SK-N-SH treated with all-trans-retinoic acid at 6 μM for 48 hours (cell line): ENCODE measurements around the gene FANCE.

Source experiments
- ESRRG ChIP-seq: fragments of 250-450 bp; sonication (Bioruptor Pico); IDR thresholded peaks from 2 replicates; pipeline ENCODE4 v1.6.1; 2021; ENCODE audit warnings: mild to moderate bottlenecking
- RARB ChIP-seq: fragments of 250-450 bp; sonication (Bioruptor Pico); IDR thresholded peaks from 2 replicates; pipeline ENCODE4 v1.8.0; 2021; ENCODE audit warnings: mild to moderate bottlenecking, moderate library complexity
- TCF4 ChIP-seq: fragments of 250-450 bp; sonication (Bioruptor Pico); IDR thresholded peaks from 2 replicates; pipeline ENCODE4 v1.8.0; 2021; ENCODE audit warnings: mild to moderate bottlenecking, moderate library complexity, borderline replicate concordance
- ZFP3 ChIP-seq: fragments of 250-450 bp; sonication (Bioruptor Pico); IDR thresholded peaks from 2 replicates; pipeline ENCODE4 v1.5.0; 2020; ENCODE audit warnings: mild to moderate bottlenecking, moderate library complexity
- ZFP30 ChIP-seq: fragments of 450-650 bp; formaldehyde crosslinking; IDR thresholded peaks from 2 replicates; pipeline ENCODE4 v1.5.0; 2022; ENCODE audit warnings: mild to moderate bottlenecking, moderate library complexity
- ZNF565 ChIP-seq: fragments of 450-650 bp; formaldehyde crosslinking; conservative IDR thresholded peaks from 2 replicates; pipeline ENCODE4 v1.5.0; 2020; ENCODE audit warnings: low read depth, mild to moderate bottlenecking, moderate library complexity
- ZNF8 ChIP-seq: fragments of 450-650 bp; formaldehyde crosslinking; IDR thresholded peaks from 2 replicates; pipeline ENCODE4 v1.5.0; 2020; ENCODE audit warnings: mild to moderate bottlenecking, moderate library complexity
- TF ChIP-seq, protein P1 (sequence below): fragments of 250-450 bp; sonication (Bioruptor Pico); IDR thresholded peaks from 2 replicates; pipeline ENCODE4 v1.5.0; 2020; ENCODE audit warnings: mild to moderate bottlenecking, moderate library complexity

GRCh38 chr6:35484921-35485392 is 32.8 kb downstream of the FANCE start:
- no peak for TF ChIP-seq ZNF8 (CRISPR knock-in tag)
- TF ChIP-seq ESRRG: no peak
- TF ChIP-seq RARB (CRISPR knock-in tag): no peak
- TF ChIP-seq, protein P1, sequence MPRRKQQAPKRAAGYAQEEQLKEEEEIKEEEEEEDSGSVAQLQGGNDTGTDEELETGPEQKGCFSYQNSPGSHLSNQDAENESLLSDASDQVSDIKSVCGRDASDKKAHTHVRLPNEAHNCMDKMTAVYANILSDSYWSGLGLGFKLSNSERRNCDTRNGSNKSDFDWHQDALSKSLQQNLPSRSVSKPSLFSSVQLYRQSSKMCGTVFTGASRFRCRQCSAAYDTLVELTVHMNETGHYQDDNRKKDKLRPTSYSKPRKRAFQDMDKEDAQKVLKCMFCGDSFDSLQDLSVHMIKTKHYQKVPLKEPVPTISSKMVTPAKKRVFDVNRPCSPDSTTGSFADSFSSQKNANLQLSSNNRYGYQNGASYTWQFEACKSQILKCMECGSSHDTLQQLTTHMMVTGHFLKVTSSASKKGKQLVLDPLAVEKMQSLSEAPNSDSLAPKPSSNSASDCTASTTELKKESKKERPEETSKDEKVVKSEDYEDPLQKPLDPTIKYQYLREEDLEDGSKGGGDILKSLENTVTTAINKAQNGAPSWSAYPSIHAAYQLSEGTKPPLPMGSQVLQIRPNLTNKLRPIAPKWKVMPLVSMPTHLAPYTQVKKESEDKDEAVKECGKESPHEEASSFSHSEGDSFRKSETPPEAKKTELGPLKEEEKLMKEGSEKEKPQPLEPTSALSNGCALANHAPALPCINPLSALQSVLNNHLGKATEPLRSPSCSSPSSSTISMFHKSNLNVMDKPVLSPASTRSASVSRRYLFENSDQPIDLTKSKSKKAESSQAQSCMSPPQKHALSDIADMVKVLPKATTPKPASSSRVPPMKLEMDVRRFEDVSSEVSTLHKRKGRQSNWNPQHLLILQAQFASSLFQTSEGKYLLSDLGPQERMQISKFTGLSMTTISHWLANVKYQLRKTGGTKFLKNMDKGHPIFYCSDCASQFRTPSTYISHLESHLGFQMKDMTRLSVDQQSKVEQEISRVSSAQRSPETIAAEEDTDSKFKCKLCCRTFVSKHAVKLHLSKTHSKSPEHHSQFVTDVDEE (CRISPR knock-in tag): no peak
- no peak for TF ChIP-seq TCF4 (CRISPR knock-in tag)
- no peak for TF ChIP-seq ZFP3 (CRISPR knock-in tag)
- no peak for TF ChIP-seq ZFP30 (CRISPR knock-in tag)
- TF ChIP-seq ZNF565 (CRISPR knock-in tag): no peak
